ENCODE results near the gene SLC35A3. TPM values are rescaled to one million over a fixed set of nuclear protein-coding genes. Genes with fewer than 3 reads are reported as not detected.
"Not testable (repeated sequence)": the region's sequence is repeated elsewhere in the genome, so short reads cannot be mapped to it uniquely, and the experiment has no call there.

Gene SLC35A3
- total and polyA plus RNA-seq, 11 donors: 4.4 to 10.9 (median 6.9) TPM

- Histone ChIP-seq H3K9me3 (no peaks in the 10 kb centered on the region), H3K27ac (peak overlapping the region; percentile 86 to 99 (median 96)), H3K4me3 (peak overlapping the region; percentile 79 to 96 (median 89)), H3K4me1 (peaks cover 0 to 47% (median 24%) of the 10 kb centered on the region in 12 donors), H3K27me3 (no peaks in the 10 kb centered on the region), H3K36me3 (no peaks in the 10 kb centered on the region)
- 0% methylated on average over 27 to 87 of the region's 87 CpGs for WGBS, 4 donors
- ATAC-seq (peak; percentile 98 to 100 (median 99)), DNase-seq (peak; percentile 91 to 95 (median 93))
- TF ChIP-seq POLR2A (IDR thresholded peaks at IDR 0.05) (peak; percentile 75 to 90), CTCF (IDR thresholded peaks at IDR 0.05) (no peak)
- intact Hi-C loops (cut with DNase I): loop anchor here in 5 of 10 donors (2.0 to 10.0 kb wide), 7 partner anchors 53 to 233 kb away; partner anchors contain the start of genes SASS6 (in 3 of the 5), TRMT13 (in 3 of the 5) and AGL (in 1 of the 5)
These were observed 68.3 kb downstream of the SLC35A3 start for GRCh38 chr1:100037927-100038659.

GRCh38 chr1:100038660-100039287, 69.0 kb downstream of the SLC35A3 start:
- intact Hi-C loops (cut with DNase I): loop anchor here in 5 of 10 donors (2.0 to 10.0 kb wide), 7 partner anchors 54 to 234 kb away; partner anchors contain the start of genes SASS6 (in 3 of the 5), TRMT13 (in 3 of the 5) and AGL (in 1 of the 5)
- TF ChIP-seq CTCF (IDR thresholded peaks at IDR 0.05) (no peak), POLR2A (IDR thresholded peaks at IDR 0.05) (no peak)
- DNase-seq (peak; percentile 60 to 79 (median 68)), ATAC-seq (peak; percentile 21 to 65 (median 56))
- peak overlapping the region; percentile 79 to 96 (median 89) for H3K4me3 ChIP-seq
- H3K27ac ChIP-seq: peak overlapping the region; percentile 86 to 99 (median 96)
- H3K36me3 ChIP-seq: peaks cover 0 to 2% (median 0%) of the 10 kb centered on the region in 9 donors
- no peaks in the 10 kb centered on the region for H3K27me3 ChIP-seq
- H3K9me3 ChIP-seq: no peaks in the 10 kb centered on the region
- WGBS, 4 donors: 0 to 1% (median 1%) methylated on average over 18 to 37 of the region's 37 CpGs
- peaks cover 0 to 47% (median 24%) of the 10 kb centered on the region in 12 donors for H3K4me1 ChIP-seq

- Histone ChIP-seq H3K27ac (peak overlapping the region in 8 of 12 donors; percentile 7 to 99 (median 96)), H3K4me3 (peak overlapping the region in 9 of 12 donors; percentile 79 to 96 (median 89)), H3K36me3 (peaks cover 0 to 5% (median 0%) of the 10 kb centered on the region in 9 donors), H3K27me3 (no peaks in the 10 kb centered on the region), H3K9me3 (peaks cover 0 to 2% (median 0%) of the 10 kb centered on the region in 12 donors), H3K4me1 (peaks cover 0 to 47% (median 24%) of the 10 kb centered on the region in 12 donors)
- TF ChIP-seq POLR2A (IDR thresholded peaks at IDR 0.05) (no peak), CTCF (IDR thresholded peaks at IDR 0.05) (no peak)
- DNase-seq: no peak
- WGBS, 4 donors: 23 to 31% (median 27%) methylated on average over 2 of the region's 2 CpGs
- intact Hi-C loops (cut with DNase I): loop anchor here in 5 of 10 donors (2.0 to 10.0 kb wide), 7 partner anchors 55 to 235 kb away; partner anchors contain the start of genes SASS6 (in 3 of the 5), TRMT13 (in 3 of the 5) and AGL (in 1 of the 5)
- no peak for ATAC-seq
These were observed 69.8 kb downstream of the SLC35A3 start for GRCh38 chr1:100039591-100039990.

GRCh38 chr1:100045206-100045605, 75.4 kb downstream of the SLC35A3 start:
- no peak for TF ChIP-seq POLR2A (IDR thresholded peaks at IDR 0.05)
- no peak for TF ChIP-seq CTCF (IDR thresholded peaks at IDR 0.05)
- no peak for ATAC-seq
- no peak overlapping the region for H3K4me3 ChIP-seq
- H3K36me3 ChIP-seq: peaks cover 0 to 6% (median 2%) of the 10 kb centered on the region in 9 donors
- no peaks in the 10 kb centered on the region for H3K27me3 ChIP-seq
- WGBS, 4 donors: 95 to 97% (median 96%) methylated on average over 5 of the region's 5 CpGs
- no peak for DNase-seq
- H3K27ac ChIP-seq: no peak overlapping the region
- intact Hi-C loops (cut with DNase I): no loop called here
- H3K4me1 ChIP-seq: peaks cover 0 to 76% (median 23%) of the 10 kb centered on the region in 12 donors
- peaks cover 0 to 19% (median 0%) of the 10 kb centered on the region in 12 donors for H3K9me3 ChIP-seq

GRCh38 chr1:100047235-100047708, 77.5 kb downstream of the SLC35A3 start:
- DNase-seq; H3K4me3 ChIP-seq; intact Hi-C loops (cut with DNase I); ATAC-seq; H3K27me3 ChIP-seq: not testable (repeated sequence)
- peaks cover 0 to 19% (median 0%) of the 10 kb centered on the region in 12 donors for H3K9me3 ChIP-seq
- H3K4me1 ChIP-seq: peaks cover 0 to 71% (median 16%) of the 10 kb centered on the region in 12 donors
- WGBS, 4 donors: 93 to 97% (median 95%) methylated on average over 11 of the region's 11 CpGs
- H3K36me3 ChIP-seq: peaks cover 0 to 15% (median 2%) of the 10 kb centered on the region in 9 donors
- H3K27ac ChIP-seq: peak overlapping the region in 1 of 12 donors; percentile 72
